CD4-positive, CD25-positive, alpha-beta regulatory T cell (primary cell): ENCODE measurements around the gene SDHB. TPM values are rescaled to one million over a fixed set of nuclear protein-coding genes. Genes with fewer than 3 reads are reported as not detected.

Source experiments
- ATAC-seq, 2 donors: fragments of 150-1000 bp; cut with Tn5 transposase; one replicate each; pipeline ENCODE4 v1.10.0; 2021; ENCODE audit warnings: low read depth in 2 of 2, moderate number of reproducible peaks in 2 of 2, moderate library complexity in 1 of 2
- DNase-seq, 3 donors: peaks; one replicate each; pipeline versions ENCODE4 v3.0.0 to v3.0.0-alpha.2; 2012 to 2022; ENCODE audit warnings: mixed read lengths in 1 of 3
- H3K27ac ChIP-seq: one replicate; pipeline ENCODE4 v1.7.0; 2013; ENCODE audit warnings: mild to moderate bottlenecking, low read length; ENCODE audit not compliant: insufficient read depth, poor library complexity, severe bottlenecking
- H3K27me3 ChIP-seq: one replicate; pipeline ENCODE4 v1.7.0; 2013; ENCODE audit warnings: low read length; ENCODE audit not compliant: control insufficient read depth, insufficient read depth
- H3K36me3 ChIP-seq: one replicate; pipeline ENCODE4 v1.7.0; 2013; ENCODE audit warnings: mild to moderate bottlenecking, low read length, moderate library complexity; ENCODE audit not compliant: control insufficient read depth, insufficient read depth
- H3K4me1 ChIP-seq: 2 replicates; pipeline ENCODE4 v1.7.0; 2013; ENCODE audit warnings: mild to moderate bottlenecking, low read length; ENCODE audit not compliant: insufficient read depth, control insufficient read depth, poor library complexity, severe bottlenecking
- H3K4me3 ChIP-seq: one replicate; pipeline ENCODE4 v1.7.0; 2013; ENCODE audit warnings: low read depth, mild to moderate bottlenecking, low read length, moderate library complexity
- H3K9me3 ChIP-seq, 2 experiments: 1 replicate in 1 of 2; 2 replicates in 1 of 2; pipeline ENCODE4 v1.7.0; 2013; ENCODE audit warnings: low read length in 2 of 2, mild to moderate bottlenecking in 1 of 2, moderate library complexity in 1 of 2; ENCODE audit not compliant: control insufficient read depth in 2 of 2
- H3K27ac Mint-ChIP-seq, 3 donors: one replicate each; pipeline ENCODE4 v1.8.0; 2020 to 2022; ENCODE audit warnings: mild to moderate bottlenecking in 3 of 3, mixed read lengths in 3 of 3, moderate library complexity in 2 of 3
- H3K27me3 Mint-ChIP-seq: one replicate; pipeline ENCODE4 v1.8.0; 2022; ENCODE audit warnings: mild to moderate bottlenecking, mixed read lengths
- H3K36me3 Mint-ChIP-seq: one replicate; pipeline ENCODE4 v1.8.0; 2020; ENCODE audit warnings: mixed read lengths
- H3K4me1 Mint-ChIP-seq, 4 donors: one replicate each; pipeline ENCODE4 v1.8.0; 2020 to 2022; ENCODE audit warnings: mixed read lengths in 4 of 4, mild to moderate bottlenecking in 1 of 4
- H3K4me3 Mint-ChIP-seq, 4 donors: one replicate each; pipeline ENCODE4 v1.8.0; 2020 to 2022; ENCODE audit warnings: mild to moderate bottlenecking in 4 of 4, mixed read lengths in 4 of 4, moderate library complexity in 3 of 4
- H3K9me3 Mint-ChIP-seq, 7 donors: one replicate each; pipeline ENCODE4 v1.8.0; 2020 to 2022; ENCODE audit warnings: mixed read lengths in 7 of 7, mild to moderate bottlenecking in 3 of 7, moderate library complexity in 2 of 7
- polyA plus RNA-seq, 4 donors: library from polyadenylated mRNA; unstranded; fragments of 300-500 nt; fragmentation: Illumina TruSeq; gene quantifications; one replicate each; pipeline ENCODE4 v1.2.3, GENCODE V29; 2021
- total RNA-seq: library from RNA; stranded (reverse); gene quantifications from one replicate; pipeline ENCODE4 v1.2.3, GENCODE V29; 2022

SDHB gene
- total and polyA plus RNA-seq, 5 donors from 2014 or later = 65.5 to 207 (median 153) TPM

DNA sequence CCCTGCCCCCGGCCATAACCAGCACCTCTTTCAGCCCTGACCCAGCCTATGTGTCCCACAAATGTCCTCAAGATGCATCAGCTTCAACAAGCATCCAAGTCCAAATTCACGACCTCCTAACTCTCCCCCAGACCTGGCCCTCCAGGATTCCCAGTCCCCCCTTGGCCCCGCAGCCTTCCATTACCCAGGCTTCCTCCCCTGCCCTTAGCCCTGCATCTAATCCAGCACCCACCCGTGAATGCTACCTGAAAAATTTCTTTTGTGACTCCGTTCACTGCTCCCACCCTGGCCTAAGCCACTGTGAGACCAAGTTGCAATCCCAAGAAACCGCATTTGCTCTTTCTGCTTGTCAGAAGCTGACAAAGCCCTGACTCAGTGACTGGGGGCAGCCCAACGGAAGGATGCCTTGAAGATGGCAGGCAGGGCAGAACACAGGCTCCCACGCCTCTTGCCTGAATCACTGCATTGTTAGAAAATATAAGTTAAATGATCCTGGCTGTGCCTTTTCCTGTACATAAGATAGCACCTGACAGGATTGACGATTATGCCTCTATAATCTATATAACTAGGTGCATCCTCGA is 72.5 kb downstream of the SDHB start:
- ATAC-seq = no peak
- Histone ChIP-seq H3K4me3 (no peak overlapping the region), H3K4me1 (peaks cover 12% of the 10 kb centered on the region), H3K36me3 (peaks cover 3% of the 10 kb centered on the region), H3K27ac (no peak overlapping the region), H3K27me3 (peaks cover 4% of the 10 kb centered on the region), H3K9me3 (no peaks in the 10 kb centered on the region)
- Mint-ChIP-seq H3K4me3 (peak overlapping the region in 3 of 4 donors; percentile 70 to 80 (median 76)), H3K27me3 (peaks cover 21% of the 10 kb centered on the region), H3K4me1 (peaks cover 0 to 10% (median 6%) of the 10 kb centered on the region in 4 donors), H3K36me3 (peaks cover 7% of the 10 kb centered on the region), H3K27ac (peak overlapping the region in 2 of 3 donors; percentile 39 to 81), H3K9me3 (peaks cover 0 to 2% (median 0%) of the 10 kb centered on the region in 7 donors)
- DNase-seq = no peak

DNA sequence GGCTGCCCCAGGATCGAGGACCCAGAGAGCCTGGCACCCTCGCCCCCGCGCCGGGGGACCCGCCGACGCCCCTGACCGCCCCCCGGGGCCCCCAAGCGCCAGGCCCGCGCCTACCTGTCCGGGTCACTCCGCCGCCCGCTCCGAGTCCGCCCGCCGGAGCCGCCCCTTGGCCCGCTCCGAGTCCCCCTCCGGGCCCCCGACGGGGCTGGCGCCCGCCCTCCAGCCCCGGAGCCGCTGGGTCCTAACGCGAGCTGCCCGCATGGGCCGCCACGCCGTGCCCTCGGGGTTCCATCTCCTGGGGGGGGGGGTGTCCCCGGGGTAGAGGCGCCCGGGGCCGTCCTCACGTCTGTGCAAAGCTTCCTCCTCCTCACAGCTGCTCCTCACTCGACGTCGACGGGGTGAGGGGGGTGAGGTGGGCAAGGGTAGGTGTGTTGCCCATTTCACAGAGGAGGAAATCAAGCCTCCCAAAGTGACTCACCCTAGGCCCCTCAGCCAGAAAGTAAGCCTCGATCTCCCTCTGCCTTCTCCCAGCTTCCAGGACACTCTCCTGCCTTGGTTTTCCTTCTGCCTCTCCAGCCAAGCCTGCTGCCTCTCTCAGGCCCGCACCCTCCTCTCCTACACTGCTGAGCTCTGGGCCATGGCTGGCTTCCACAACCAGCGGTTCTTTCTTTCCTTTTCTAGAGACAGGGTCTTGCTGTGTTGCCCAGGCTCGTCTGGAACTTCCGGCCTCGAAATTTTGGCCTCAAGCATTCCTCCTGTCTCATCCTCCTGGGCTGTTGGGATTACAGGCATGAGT is 73.2 kb downstream of the SDHB start, which contains the start of gene MFAP2:
TSS of gene MFAP2 (minus strand) at position 148 of the 796 bp plus-strand sequence. CDS start 2,347 bp downstream, outside the sequence.
- Histone ChIP-seq H3K27me3 (peaks cover 4% of the 10 kb centered on the region), H3K4me3 (no peak within 1 kb of the TSS), H3K4me1 (peaks cover 12% of the 10 kb centered on the region), H3K27ac (no peak within 1 kb of the TSS), H3K9me3 (no peaks in the 10 kb centered on the region), H3K36me3 (peaks cover under 1% of the 10 kb centered on the region)
- Mint-ChIP-seq H3K4me3 (peak within 1 kb of the TSS in 3 of 4 donors; percentile 70 to 80 (median 76)), H3K4me1 (peaks cover 0 to 10% (median 6%) of the 10 kb centered on the region in 4 donors), H3K27ac (peak within 1 kb of the TSS in 2 of 3 donors; percentile 39 to 81), H3K36me3 (peaks cover 4% of the 10 kb centered on the region), H3K27me3 (peaks cover 21% of the 10 kb centered on the region), H3K9me3 (peaks cover 0 to 2% (median 0%) of the 10 kb centered on the region in 7 donors)
- ATAC-seq = no peak
- no peak for DNase-seq

DNA sequence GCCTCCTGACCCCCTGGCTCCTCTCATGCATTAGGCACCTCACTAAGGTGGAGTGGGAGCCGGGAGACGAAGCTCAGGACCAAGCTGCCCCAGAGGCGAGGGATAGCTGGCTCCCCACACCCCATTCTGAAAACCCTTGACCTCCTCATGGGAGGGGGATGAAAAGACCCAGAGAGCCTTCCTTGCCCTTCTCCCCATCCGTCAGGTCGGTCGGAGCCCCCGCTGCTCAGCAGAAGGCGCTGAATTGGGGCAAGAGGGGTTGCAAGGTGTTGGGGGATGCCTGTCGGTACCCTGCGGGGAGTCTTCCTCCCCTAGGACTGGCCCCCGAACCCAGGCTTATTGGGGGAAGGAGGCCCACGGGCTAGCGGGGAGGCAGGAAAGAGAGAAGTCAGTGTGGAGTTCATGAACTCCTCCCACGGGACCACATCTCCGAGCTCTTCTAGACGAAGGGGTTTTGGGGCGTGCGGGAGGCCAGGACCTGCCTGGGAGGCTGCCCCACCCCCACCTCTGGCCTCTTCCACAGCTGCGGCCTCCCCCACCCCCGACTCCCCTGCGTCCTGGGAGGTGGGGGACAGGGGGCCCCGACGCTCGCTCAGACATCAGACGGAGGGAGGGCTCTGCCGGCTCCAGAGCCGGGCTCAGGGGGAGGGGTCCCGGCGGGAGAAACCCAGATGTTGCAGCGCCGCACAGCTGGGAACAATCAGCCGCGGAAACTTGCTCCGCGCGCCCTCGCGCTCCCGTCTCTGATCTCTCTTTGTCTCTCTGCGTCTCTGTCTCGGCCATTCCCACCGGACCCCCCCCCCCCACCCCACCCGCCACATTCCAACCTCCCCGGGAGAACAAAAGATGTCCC is 74.1 kb downstream of the SDHB start:
- no peak for ATAC-seq
- H3K9me3 Mint-ChIP-seq = peaks cover 0 to 2% (median 0%) of the 10 kb centered on the region in 7 donors
- Histone ChIP-seq H3K36me3 (no peaks in the 10 kb centered on the region), H3K27me3 (peaks cover 4% of the 10 kb centered on the region), H3K27ac (no peak overlapping the region), H3K9me3 (no peaks in the 10 kb centered on the region), H3K4me3 (no peak overlapping the region), H3K4me1 (peaks cover 12% of the 10 kb centered on the region)
- no peak overlapping the region for H3K27ac Mint-ChIP-seq
- DNase-seq = no peak
- H3K27me3 Mint-ChIP-seq = peaks cover 21% of the 10 kb centered on the region
- peaks cover 0 to 10% (median 6%) of the 10 kb centered on the region in 4 donors for H3K4me1 Mint-ChIP-seq
- H3K4me3 Mint-ChIP-seq = peak overlapping the region in 1 of 4 donors; percentile 43
- no peaks in the 10 kb centered on the region for H3K36me3 Mint-ChIP-seq

DNA sequence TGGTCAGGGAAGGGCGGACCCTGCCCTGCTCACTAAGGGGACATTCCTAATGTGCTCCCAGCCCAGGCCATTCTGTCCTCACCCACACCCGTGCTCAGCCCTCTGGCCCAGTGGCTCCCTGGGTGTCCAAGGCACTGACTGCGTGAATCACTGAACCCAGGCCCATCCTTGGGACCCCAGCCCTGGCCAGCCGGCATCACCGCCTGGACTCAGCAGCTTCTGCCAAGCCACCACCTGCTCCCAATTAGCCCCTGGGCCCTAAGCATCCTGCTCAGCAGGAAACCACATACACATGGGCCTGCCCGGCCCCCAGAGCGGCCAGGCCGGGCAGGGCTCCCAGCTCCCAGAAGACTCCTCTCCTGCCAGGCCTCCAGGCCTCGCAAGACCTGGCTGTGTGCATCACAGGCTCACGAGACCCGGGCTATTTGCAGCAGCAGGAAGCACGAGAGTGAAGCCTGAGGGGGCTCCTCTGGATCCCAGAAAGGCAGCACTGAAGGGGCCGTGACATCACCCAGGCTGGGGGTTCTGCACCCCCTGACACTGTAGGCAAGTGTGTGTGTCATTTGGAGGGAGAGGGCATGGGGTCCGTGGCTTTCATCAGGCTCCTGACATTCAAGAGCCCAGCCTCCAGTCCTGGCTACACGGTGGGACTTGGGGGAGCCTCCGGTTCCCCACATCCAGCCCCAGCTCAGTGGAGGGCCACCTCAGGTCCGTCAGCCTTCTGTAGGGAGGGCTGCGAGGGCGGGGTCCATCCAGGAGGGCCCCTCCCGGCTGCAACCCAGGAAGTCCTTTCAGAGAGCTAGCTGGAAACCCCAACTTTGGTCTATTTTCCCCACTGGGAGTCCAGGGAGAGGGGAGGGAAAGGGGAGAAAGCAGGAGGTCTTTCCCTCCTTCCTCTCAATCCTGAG is 75.0 kb downstream of the SDHB start:
- no peak overlapping the region for H3K4me3 Mint-ChIP-seq
- H3K36me3 Mint-ChIP-seq = no peaks in the 10 kb centered on the region
- H3K9me3 Mint-ChIP-seq = peaks cover 0 to 2% (median 0%) of the 10 kb centered on the region in 7 donors
- ATAC-seq (no peak), DNase-seq (no peak)
- H3K27me3 ChIP-seq = peaks cover 4% of the 10 kb centered on the region
- no peak overlapping the region for H3K4me3 ChIP-seq
- H3K4me1 Mint-ChIP-seq = peaks cover 0 to 10% (median 6%) of the 10 kb centered on the region in 4 donors
- H3K4me1 ChIP-seq = peaks cover 12% of the 10 kb centered on the region
- no peak overlapping the region for H3K27ac ChIP-seq
- no peak overlapping the region for H3K27ac Mint-ChIP-seq
- H3K9me3 ChIP-seq = no peaks in the 10 kb centered on the region
- H3K36me3 ChIP-seq = no peaks in the 10 kb centered on the region
- H3K27me3 Mint-ChIP-seq = peaks cover 21% of the 10 kb centered on the region

DNA sequence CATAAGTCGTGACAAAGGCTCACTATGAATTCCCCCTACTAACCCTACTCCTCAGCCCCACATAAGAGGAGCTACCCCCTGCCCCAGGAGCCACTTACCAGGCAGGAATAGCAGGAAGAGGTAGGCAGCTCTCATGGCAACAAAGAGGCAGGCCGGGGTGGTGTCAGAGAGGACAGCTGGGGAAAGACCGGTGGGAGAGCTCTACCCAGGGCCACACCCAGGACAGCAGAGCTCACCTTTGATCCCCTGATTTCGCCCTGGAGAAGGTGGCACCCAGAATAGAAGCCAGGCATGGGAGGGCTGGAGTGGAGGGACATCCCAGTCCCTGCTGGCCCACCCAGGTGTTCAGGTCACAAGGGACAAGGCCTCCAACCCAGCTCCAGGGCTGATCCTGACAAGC is 75.7 kb downstream of the SDHB start:
- H3K36me3 ChIP-seq = no peaks in the 10 kb centered on the region
- ATAC-seq = no peak
- no peaks in the 10 kb centered on the region for H3K36me3 Mint-ChIP-seq
- peaks cover 0 to 10% (median 6%) of the 10 kb centered on the region in 4 donors for H3K4me1 Mint-ChIP-seq
- H3K4me3 Mint-ChIP-seq = peak overlapping the region in 1 of 4 donors; percentile 32
- H3K9me3 ChIP-seq = no peaks in the 10 kb centered on the region
- H3K27me3 Mint-ChIP-seq = peaks cover 18% of the 10 kb centered on the region
- H3K4me1 ChIP-seq = peaks cover 12% of the 10 kb centered on the region
- peaks cover 0 to 2% (median 0%) of the 10 kb centered on the region in 7 donors for H3K9me3 Mint-ChIP-seq
- no peak overlapping the region for H3K27ac ChIP-seq
- H3K4me3 ChIP-seq = no peak overlapping the region
- H3K27me3 ChIP-seq = peaks cover 4% of the 10 kb centered on the region
- peak overlapping the region in 1 of 3 donors; percentile 14 for H3K27ac Mint-ChIP-seq
- DNase-seq = no peak

DNA sequence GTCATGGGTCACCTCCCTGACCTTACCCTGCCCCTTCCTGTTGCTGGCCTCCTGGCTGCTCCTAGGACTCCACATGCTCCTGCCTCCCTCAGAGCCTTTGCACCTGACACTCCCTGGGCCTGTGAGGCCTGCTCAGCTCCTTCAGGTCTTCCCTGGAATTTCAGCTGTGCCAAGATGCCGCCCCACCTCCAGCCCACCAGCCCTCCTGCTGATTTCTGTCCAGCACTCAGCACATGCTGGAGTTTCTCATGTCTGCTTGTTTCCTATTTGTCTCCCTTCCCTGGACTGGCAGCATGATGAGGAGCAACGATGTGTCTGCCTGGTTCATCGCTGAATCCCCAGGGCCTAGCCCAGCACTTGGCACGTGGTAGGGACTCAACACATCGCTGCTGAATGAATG is 76.5 kb downstream of the SDHB start:
- H3K4me3 Mint-ChIP-seq = no peak overlapping the region
- no peaks in the 10 kb centered on the region for H3K9me3 ChIP-seq
- peaks cover 16% of the 10 kb centered on the region for H3K27me3 Mint-ChIP-seq
- peaks cover 0 to 2% (median 0%) of the 10 kb centered on the region in 7 donors for H3K9me3 Mint-ChIP-seq
- ATAC-seq (no peak), DNase-seq (no peak)
- no peaks in the 10 kb centered on the region for H3K36me3 ChIP-seq
- H3K27ac ChIP-seq = no peak overlapping the region
- peaks cover 4% of the 10 kb centered on the region for H3K27me3 ChIP-seq
- no peaks in the 10 kb centered on the region for H3K36me3 Mint-ChIP-seq
- peaks cover 0 to 10% (median 6%) of the 10 kb centered on the region in 4 donors for H3K4me1 Mint-ChIP-seq
- H3K4me3 ChIP-seq = no peak overlapping the region
- H3K27ac Mint-ChIP-seq = peak overlapping the region in 1 of 3 donors; percentile 76
- H3K4me1 ChIP-seq = peaks cover 12% of the 10 kb centered on the region
